GM20000 (cell line): Measurements from ENCODE around the gene PRDM16.

Source experiments
- DNase-seq: peaks from one replicate; pipeline ENCODE4 v3.0.0; 2012; ENCODE audit warnings: low spot score
- TF ChIP-seq, protein P1 (sequence below): IDR thresholded peaks from 2 replicates; pipeline ENCODE4 v1.5.1; 2012; ENCODE audit warnings: mild to moderate bottlenecking, control low read depth; ENCODE audit errors: extremely low read depth, missing control alignments

The PRDM16 gene

GRCh38 chr1:3353876-3354275 is 284.9 kb downstream of the PRDM16 start:
- no peak for DNase-seq
- TF ChIP-seq, protein P1, sequence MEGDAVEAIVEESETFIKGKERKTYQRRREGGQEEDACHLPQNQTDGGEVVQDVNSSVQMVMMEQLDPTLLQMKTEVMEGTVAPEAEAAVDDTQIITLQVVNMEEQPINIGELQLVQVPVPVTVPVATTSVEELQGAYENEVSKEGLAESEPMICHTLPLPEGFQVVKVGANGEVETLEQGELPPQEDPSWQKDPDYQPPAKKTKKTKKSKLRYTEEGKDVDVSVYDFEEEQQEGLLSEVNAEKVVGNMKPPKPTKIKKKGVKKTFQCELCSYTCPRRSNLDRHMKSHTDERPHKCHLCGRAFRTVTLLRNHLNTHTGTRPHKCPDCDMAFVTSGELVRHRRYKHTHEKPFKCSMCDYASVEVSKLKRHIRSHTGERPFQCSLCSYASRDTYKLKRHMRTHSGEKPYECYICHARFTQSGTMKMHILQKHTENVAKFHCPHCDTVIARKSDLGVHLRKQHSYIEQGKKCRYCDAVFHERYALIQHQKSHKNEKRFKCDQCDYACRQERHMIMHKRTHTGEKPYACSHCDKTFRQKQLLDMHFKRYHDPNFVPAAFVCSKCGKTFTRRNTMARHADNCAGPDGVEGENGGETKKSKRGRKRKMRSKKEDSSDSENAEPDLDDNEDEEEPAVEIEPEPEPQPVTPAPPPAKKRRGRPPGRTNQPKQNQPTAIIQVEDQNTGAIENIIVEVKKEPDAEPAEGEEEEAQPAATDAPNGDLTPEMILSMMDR, result no peak

DNA sequence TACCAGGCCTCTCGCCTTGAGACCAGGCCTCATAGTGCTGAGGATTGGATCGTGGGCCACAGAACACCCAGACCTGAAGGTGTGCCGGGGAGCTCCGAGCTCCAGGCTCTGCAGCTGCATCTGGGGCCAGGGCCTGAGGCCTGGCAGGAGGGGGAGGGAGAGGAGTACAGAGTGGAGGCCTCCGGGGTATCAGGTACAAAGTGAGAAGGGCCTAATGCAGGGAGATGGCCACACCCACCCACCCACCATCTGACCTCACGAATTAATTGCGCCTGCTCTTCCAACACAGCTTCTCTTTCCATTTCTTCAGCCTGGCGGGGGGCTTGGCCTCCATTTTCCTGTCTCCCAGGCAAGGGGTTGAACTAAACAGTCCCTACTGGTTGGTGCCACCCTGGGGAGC is 286.1 kb downstream of the PRDM16 start:
- no peak for DNase-seq
- TF ChIP-seq, protein P1, result no peak

DNA sequence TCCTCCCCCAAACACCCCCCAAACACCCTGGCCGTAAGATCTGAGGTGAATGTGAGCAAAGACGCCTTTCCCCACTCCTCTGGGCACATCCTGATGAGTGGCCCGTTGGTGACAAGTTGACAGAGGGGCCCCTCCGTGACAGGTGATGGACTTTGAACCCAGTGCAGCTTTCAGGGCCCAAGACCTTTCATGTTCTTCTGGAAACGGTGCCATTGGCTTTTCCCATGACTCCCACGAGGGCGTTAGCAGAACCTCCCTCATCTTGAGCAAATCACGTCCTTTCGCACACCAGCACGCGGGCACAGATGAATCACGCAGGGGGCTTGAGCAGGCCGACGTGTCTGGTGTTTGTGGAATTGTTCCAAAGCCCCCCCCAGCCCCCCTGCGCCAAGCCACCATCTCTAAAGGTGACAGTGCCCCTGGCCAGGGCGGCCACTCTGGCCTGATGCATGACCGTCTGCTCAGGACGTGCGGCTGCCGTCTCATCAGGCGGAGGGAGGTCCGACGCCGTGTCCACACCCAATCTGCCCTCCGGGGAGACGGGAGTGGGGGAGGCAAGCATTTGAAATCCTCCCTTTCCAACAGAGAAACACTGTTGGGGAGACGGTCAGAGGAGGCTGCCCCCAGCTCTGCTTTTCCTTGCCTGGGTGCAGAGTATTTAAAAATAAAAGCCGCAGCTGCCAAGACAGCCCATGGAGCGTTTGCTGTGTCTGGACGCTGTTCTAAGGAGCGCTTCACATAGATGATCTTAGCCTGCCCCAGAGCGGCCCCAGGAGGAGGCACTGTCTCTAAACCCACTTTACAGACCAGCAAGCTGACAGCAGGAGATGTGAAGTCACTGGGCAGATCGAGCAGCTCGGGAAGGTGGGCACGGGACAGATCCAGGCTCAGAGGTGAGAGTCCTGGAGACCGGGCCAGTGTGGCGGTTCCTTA is 287.2 kb downstream of the PRDM16 start:
- DNase-seq, result no peak
- TF ChIP-seq, protein P1, result no peak

DNA sequence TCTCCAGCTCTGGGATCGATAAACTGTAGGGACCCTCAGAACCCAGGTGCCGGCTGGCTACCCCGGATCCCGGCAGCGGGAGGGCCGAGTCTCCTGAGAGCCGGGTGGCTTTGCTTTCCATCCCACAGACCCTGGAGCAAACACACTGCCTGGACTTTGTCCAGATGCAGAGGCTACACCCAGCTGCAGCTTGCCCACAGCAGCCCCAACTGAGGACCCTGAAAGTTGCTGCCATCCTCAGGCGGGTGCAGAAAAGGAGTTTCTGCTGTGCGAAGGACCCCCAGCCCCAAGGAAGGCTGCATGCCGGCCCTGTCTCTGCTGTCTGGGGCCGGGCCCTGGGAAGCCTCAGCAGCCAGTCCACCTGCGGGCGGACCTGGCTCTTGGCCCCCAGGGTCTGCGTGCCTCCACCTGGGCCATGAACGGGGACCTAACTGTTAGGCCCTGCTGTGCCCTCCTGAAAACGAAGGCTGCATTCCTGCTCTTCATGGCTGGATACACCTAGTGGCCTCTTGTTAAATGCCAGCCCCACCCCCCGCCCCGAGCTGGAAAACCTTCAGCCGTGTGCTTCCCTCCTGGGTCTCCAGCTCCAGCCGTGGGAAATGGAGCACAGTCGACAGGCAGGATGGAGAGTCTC is 287.9 kb downstream of the PRDM16 start:
- DNase-seq, result no peak
- TF ChIP-seq, protein P1, result no peak

DNA sequence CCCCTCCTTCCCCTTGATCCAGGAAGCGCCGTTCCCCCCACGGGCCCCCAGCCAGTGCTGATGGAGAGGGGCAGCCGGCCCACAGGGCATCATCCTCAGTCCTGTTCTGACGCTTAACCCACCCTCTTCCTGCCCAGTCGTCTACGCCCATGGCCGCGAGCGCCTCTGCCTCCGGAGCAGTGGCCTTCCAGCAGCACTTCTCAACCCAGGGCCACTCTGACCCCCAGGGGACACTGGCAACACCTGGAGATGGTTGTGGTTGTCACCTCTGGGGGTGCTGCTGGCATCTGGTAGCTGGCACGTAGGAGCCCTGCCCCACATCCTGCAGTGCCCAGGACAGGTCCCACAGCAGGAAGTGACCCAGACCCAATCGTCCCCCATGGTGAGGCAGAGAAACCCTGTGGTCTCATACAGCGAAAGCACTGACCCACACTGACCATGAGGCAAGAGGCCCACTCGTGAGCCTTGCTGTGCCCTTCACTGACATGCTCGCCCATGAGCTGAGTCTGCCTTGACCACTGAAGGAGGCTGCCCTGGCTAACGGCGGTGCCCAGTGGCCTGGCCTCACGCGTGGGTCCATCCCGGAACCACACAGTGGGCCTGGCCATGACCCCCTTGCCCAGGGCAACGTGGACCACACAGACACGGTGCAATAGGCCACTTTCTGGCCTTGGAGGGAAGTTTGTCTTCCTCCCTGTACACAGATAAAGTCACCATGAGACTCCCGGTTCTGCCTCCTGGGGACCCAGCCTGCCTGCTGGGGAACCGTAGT is 288.7 kb downstream of the PRDM16 start:
- no peak for DNase-seq
- TF ChIP-seq, protein P1, result no peak

GRCh38 chr1:3359351-3359750 is 290.3 kb downstream of the PRDM16 start:
- TF ChIP-seq, protein P1, result no peak
- no peak for DNase-seq
